22Rv1 (cell line): ENCODE measurements around the gene CST8.

Experiments
- H3K27ac ChIP-seq: fragments of 450-650 bp; 2 replicates; pipeline ENCODE4 v1.5.1; 2017
- CTCF ChIP-seq: fragments of 450-650 bp; IDR thresholded peaks from 2 replicates; pipeline ENCODE4 v1.5.1; 2017; ENCODE audit warnings: mild to moderate bottlenecking
- ZFX ChIP-seq: fragments of 450-650 bp; IDR thresholded peaks from 2 replicates; pipeline ENCODE4 v1.6.1; 2017; ENCODE audit warnings: antibody characterized with exemption, borderline replicate concordance

The CST8 gene

GRCh38 chr20:23449421-23449820 lies 41.5 kb upstream of the CST8 start:
- no peak for TF ChIP-seq CTCF
- no peak for TF ChIP-seq ZFX

GRCh38 chr20:23450877-23451276 lies 40.0 kb upstream of the CST8 start:
- H3K27ac ChIP-seq = no peak overlapping the region
- TF ChIP-seq CTCF (no peak), ZFX (no peak)

More at GRCh38 chr20:23449421-23449820, 41.5 kb upstream of the CST8 start:
- no peak overlapping the region for H3K27ac ChIP-seq

- TF ChIP-seq CTCF (no peak), ZFX (no peak)
- no peak overlapping the region for H3K27ac ChIP-seq
These were observed 38.9 kb upstream of the CST8 start for GRCh38 chr20:23451956-23452487.

GRCh38 chr20:23452776-23453175 lies 38.1 kb upstream of the CST8 start, which contains the start of gene CST11:
CST11 (minus strand) TSS chr20:23452876; CDS start chr20:23452811, 65 bp downstream.
- TF ChIP-seq CTCF = no peak
- no peak for TF ChIP-seq ZFX
- H3K27ac ChIP-seq = no peak within 1 kb of the TSS

GRCh38 chr20:23453549-23454543 lies 37.1 kb upstream of the CST8 start:
- no peak for TF ChIP-seq CTCF
- no peak for TF ChIP-seq ZFX
- H3K27ac ChIP-seq = no peak overlapping the region

GRCh38 chr20:23454816-23455215 lies 36.1 kb upstream of the CST8 start:
- H3K27ac ChIP-seq = no peak overlapping the region
- TF ChIP-seq ZFX (no peak), CTCF (no peak)

- H3K27ac ChIP-seq = no peak overlapping the region
- no peak for TF ChIP-seq ZFX
These were observed 35.3 kb upstream of the CST8 start for GRCh38 chr20:23455639-23456038.
